ENCODE measurements around the gene NES. TPM values are rescaled to one million over a fixed set of nuclear protein-coding genes. Genes with fewer than 3 reads are reported as not detected.

The NES gene
- total and polyA plus RNA-seq, 2 of the 8 experiments (the other 6 are each of a cell fraction or from before 2014, with no cell fraction given) = 13.3 to 135 TPM

DNA sequence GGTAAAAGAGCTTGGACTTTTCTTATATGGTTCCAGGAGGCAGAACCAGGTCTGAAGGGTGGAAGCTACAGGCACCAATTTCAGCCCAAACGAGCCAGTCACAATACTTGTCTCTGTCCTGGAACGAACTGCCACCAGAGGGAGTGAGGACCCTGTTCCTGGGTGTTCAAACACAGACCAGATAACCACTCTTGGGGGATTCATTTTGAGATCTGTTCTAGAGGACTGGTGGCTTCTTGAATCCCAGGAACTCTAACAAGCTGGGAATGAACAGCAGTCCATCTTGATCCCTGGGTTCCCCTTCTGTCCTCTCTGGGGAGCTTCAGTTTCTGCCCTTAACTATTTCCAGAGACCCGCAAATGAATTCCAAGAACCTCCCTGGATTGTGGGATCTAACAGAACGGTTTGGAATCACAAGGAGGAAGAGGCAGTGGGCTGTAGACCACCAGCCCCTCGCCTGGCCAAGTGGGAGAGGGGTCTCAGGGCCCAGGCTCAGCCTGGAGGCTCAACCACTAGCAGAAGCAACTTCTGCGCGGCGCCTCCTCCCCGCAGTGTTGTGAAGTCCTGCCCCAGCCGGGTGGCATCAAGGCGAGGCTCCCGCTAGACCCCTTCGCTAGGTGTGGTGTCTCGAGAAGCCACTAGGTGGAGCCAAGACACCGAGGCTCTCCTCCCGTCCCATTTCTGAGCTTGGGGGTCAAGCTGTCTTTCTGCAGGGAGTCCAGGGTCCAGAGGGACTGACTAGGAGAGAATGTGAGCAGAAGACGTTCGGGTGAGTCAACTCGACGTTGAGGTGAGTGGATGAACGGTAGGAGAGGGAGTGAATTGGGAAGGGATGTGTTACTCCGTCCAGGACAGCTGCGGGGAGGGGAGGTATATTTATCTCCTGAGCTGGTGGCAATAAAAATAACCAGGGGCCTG lies 12.1 kb upstream of the NES start (continued):
- TF ChIP-seq POLR2AphosphoS5 (IDR thresholded peaks at IDR 0.05; ENCODE audit: low read depth, low read length) (0 out of 2 replicates have a peak, but pooled peaks have one; percentile 29), GABPA (IDR thresholded peaks at IDR 0.05; ENCODE audit: borderline replicate concordance, insufficient read depth, low read length) (peak; percentile 55; the same call in 1 of the 2 replicates), CTBP2 (IDR thresholded peaks at IDR 0.05; ENCODE audit: borderline replicate concordance, insufficient read depth, insufficient read length, low read length) (peak; percentile 38), RNF2 (IDR thresholded peaks at IDR 0.05; ENCODE audit: borderline replicate concordance, low read depth, low read length, missing control alignments, poor library complexity, severe bottlenecking) (no peak), PHF8 (conservative IDR thresholded peaks at IDR 0.05; ENCODE audit: low read depth, low read length) (no peak), KDM4A (IDR thresholded peaks at IDR 0.05; ENCODE audit: low read depth, low read length, severe bottlenecking) (peak; percentile 28), TBP (IDR thresholded peaks at IDR 0.05; ENCODE audit: low read depth, low read length) (no peak), NANOG (IDR thresholded peaks at IDR 0.05; ENCODE audit: insufficient read depth, low read depth, low read length, poor library complexity, severe bottlenecking) (no peak), CBX5 (IDR thresholded peaks at IDR 0.05; ENCODE audit: low read depth, low read length) (no peak), HDAC2 (IDR thresholded peaks at IDR 0.05; ENCODE audit: borderline replicate concordance in 1 of 2, low read depth in 2 of 2, low read length in 2 of 2) (0 out of 4 replicates have a peak, but pooled peaks of 1 of the 2 experiments have one; percentile 12), CREB1 (IDR thresholded peaks at IDR 0.05) (peak; percentile 48; the same call in 1 of the 2 replicates)
- TF ChIP-seq, protein P1, sequence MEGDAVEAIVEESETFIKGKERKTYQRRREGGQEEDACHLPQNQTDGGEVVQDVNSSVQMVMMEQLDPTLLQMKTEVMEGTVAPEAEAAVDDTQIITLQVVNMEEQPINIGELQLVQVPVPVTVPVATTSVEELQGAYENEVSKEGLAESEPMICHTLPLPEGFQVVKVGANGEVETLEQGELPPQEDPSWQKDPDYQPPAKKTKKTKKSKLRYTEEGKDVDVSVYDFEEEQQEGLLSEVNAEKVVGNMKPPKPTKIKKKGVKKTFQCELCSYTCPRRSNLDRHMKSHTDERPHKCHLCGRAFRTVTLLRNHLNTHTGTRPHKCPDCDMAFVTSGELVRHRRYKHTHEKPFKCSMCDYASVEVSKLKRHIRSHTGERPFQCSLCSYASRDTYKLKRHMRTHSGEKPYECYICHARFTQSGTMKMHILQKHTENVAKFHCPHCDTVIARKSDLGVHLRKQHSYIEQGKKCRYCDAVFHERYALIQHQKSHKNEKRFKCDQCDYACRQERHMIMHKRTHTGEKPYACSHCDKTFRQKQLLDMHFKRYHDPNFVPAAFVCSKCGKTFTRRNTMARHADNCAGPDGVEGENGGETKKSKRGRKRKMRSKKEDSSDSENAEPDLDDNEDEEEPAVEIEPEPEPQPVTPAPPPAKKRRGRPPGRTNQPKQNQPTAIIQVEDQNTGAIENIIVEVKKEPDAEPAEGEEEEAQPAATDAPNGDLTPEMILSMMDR (IDR thresholded peaks at IDR 0.05; ENCODE audit: control extremely low read depth in 1 of 3, insufficient read depth in 1 of 3, low read depth in 1 of 3, low read length in 3 of 3) = peak; percentile 91 to 98 (median 97)
- TF ChIP-seq, protein P2, sequence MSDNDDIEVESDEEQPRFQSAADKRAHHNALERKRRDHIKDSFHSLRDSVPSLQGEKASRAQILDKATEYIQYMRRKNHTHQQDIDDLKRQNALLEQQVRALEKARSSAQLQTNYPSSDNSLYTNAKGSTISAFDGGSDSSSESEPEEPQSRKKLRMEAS (IDR thresholded peaks at IDR 0.05) = peak; percentile 47; the same call in 1 of the 2 replicates
